Inflammatory macrophage treated with lipopolysaccharide for 1 hour (primary cell): ENCODE data around the gene CD33.
A peak's percentile ranks its signal among the peaks of the same experiment; 100 is the strongest.

Experiments used
- DNase-seq, 2 donors: peaks; one replicate each; pipeline ENCODE4 v3.0.0-alpha.2; 2020 to 2022

Gene CD33

GRCh38 chr19:51210874-51211361, 14.0 kb upstream of the CD33 start:
- peak; percentile 69 to 70 for DNase-seq

GRCh38 chr19:51211833-51212232, 13.0 kb upstream of the CD33 start:
- no peak for DNase-seq

GRCh38 chr19:51219307-51219706, 5.6 kb upstream of the CD33 start:
- peak; percentile 34 to 38 for DNase-seq

GRCh38 chr19:51219971-51220370, 4.9 kb upstream of the CD33 start:
- DNase-seq: no peak

- no peak for DNase-seq
These were observed 3.9 kb upstream of the CD33 start for GRCh38 chr19:51220996-51221395.

- DNase-seq: no peak
These were observed 678 bp upstream of the CD33 start for GRCh38 chr19:51224163-51224641.

GRCh38 chr19:51226067-51226466, 1.2 kb downstream of the CD33 start:
- DNase-seq: no peak

- DNase-seq: peak; percentile 32 to 53
These were observed 2.4 kb downstream of the CD33 start for GRCh38 chr19:51227326-51227725.

- peak; percentile 66 to 88 for DNase-seq
These were observed 3.1 kb downstream of the CD33 start for GRCh38 chr19:51227966-51228365.

GRCh38 chr19:51240866-51241265, 16.0 kb downstream of the CD33 start:
- DNase-seq: no peak

GRCh38 chr19:51242881-51243630, 18.2 kb downstream of the CD33 start:
- DNase-seq: no peak

- DNase-seq: peak; percentile 82 to 86
These were observed 21.3 kb downstream of the CD33 start for GRCh38 chr19:51246164-51246552.

- DNase-seq: no peak
These were observed 23.2 kb downstream of the CD33 start for GRCh38 chr19:51247972-51248590.

GRCh38 chr19:51250786-51251467, 26.0 kb downstream of the CD33 start, which contains the start of gene SIGLECL1:
TSS of gene SIGLECL1 (plus strand) at chr19:51251080. CDS start at chr19:51264073, 12,993 bp downstream.
- DNase-seq: no peak

GRCh38 chr19:51251468-51251820, 26.6 kb downstream of the CD33 start:
- no peak for DNase-seq

GRCh38 chr19:51252306-51253079, 27.6 kb downstream of the CD33 start:
- no peak for DNase-seq

- DNase-seq: peak in 1 of 2 donors; percentile 31
These were observed 28.4 kb downstream of the CD33 start for GRCh38 chr19:51253088-51253806.

GRCh38 chr19:51256155-51256625, 31.3 kb downstream of the CD33 start:
- DNase-seq: no peak

GRCh38 chr19:51257471-51257870, 32.6 kb downstream of the CD33 start:
- DNase-seq: no peak

GRCh38 chr19:51258165-51259160, 33.6 kb downstream of the CD33 start:
- DNase-seq: no peak
